Lung (tissue), 12 donors: ENCODE measurements around the gene KIZ. TPM values are rescaled to one million over a fixed set of nuclear protein-coding genes. Genes with fewer than 3 reads are reported as not detected.

Source experiments
- ATAC-seq: fragments of 200-7000 bp; cut with Tn5 transposase; one replicate; pipeline ENCODE4 v1.9.1; 2020; ENCODE audit warnings: moderate number of reproducible peaks; ENCODE audit not compliant: insufficient read depth, low FRiP score
- DNase-seq, 3 donors: peaks; one replicate each; pipeline ENCODE4 v3.0.0-alpha.2; 2013 to 2017
- H3K27ac ChIP-seq, 2 donors: one replicate each; pipeline ENCODE4 v1.5.1; 2013; ENCODE audit warnings: mild to moderate bottlenecking in 2 of 2, moderate library complexity in 2 of 2, control low read depth in 1 of 2, inconsistent platforms in 1 of 2, low read depth in 1 of 2, low read length in 1 of 2
- H3K27me3 ChIP-seq, 3 donors: one replicate each; pipeline ENCODE4 v1.5.1; 2013; ENCODE audit warnings: low read length in 2 of 3; ENCODE audit not compliant: control insufficient read depth in 3 of 3, insufficient read depth in 3 of 3
- H3K36me3 ChIP-seq, 4 donors: one replicate each; pipeline ENCODE4 v1.5.1; 2013; ENCODE audit warnings: low read length in 4 of 4, mild to moderate bottlenecking in 1 of 4, moderate library complexity in 1 of 4; ENCODE audit not compliant: control insufficient read depth in 4 of 4, insufficient read depth in 4 of 4
- H3K4me1 ChIP-seq, 5 donors: one replicate each; pipeline ENCODE4 v1.5.1; 2013; ENCODE audit warnings: low read length in 5 of 5, mild to moderate bottlenecking in 2 of 5, moderate library complexity in 1 of 5; ENCODE audit not compliant: control insufficient read depth in 5 of 5, insufficient read depth in 5 of 5
- H3K4me3 ChIP-seq: one replicate; pipeline ENCODE4 v1.5.1; 2013; ENCODE audit warnings: mild to moderate bottlenecking, control low read depth, moderate library complexity
- H3K9ac ChIP-seq, 2 donors: one replicate each; pipeline ENCODE4 v1.5.1; 2013; ENCODE audit warnings: low read length in 2 of 2, control low read depth in 1 of 2; ENCODE audit not compliant: insufficient read depth in 1 of 2
- H3K9me3 ChIP-seq, 4 donors: one replicate each; pipeline ENCODE4 v1.5.1; 2013; ENCODE audit warnings: low read length in 3 of 4, mild to moderate bottlenecking in 1 of 4, moderate library complexity in 1 of 4; ENCODE audit not compliant: control insufficient read depth in 4 of 4, insufficient read depth in 3 of 4
- WGBS, 2 donors: extraction: QIAGEN DNeasy Blood & Tissue Kit; methylation state at CpG; one replicate each; pipeline ENCODE4 v1.1.7; 2013; 5-methylcytosine and 5-hydroxymethylcytosine counted together
- polyA plus RNA-seq, 2 donors: library from polyadenylated mRNA; stranded (reverse); fragments of 200-250 nt; gene quantifications; one replicate each; pipeline ENCODE4 v1.2.1, GENCODE V29; 2013
- total RNA-seq, 2 donors: library from RNA; depleted of rRNA in 1 of 2; stranded (reverse); fragments of >200 nt in 1 of 2; gene quantifications; one replicate each; pipeline ENCODE4 v1.2.1, GENCODE V29; 2014 to 2021
- TF ChIP-seq, protein P1 (sequence below): IDR thresholded peaks from 2 replicates; pipeline ENCODE4 v1.5.1; 2012; ENCODE audit warnings: mild to moderate bottlenecking; ENCODE audit errors: control extremely low read depth, extremely low read depth
- donor health status: control.
- donor health status: control.
- donor health status: Bipolar disorder and iron deficiency.
- donor health status: healthy.
- donor health status: DM: yes; HTN: yes; CAD: no.

Gene KIZ
- total and polyA plus RNA-seq, 4 donors, result 4.1 to 22.5 (median 9.1) TPM

DNA sequence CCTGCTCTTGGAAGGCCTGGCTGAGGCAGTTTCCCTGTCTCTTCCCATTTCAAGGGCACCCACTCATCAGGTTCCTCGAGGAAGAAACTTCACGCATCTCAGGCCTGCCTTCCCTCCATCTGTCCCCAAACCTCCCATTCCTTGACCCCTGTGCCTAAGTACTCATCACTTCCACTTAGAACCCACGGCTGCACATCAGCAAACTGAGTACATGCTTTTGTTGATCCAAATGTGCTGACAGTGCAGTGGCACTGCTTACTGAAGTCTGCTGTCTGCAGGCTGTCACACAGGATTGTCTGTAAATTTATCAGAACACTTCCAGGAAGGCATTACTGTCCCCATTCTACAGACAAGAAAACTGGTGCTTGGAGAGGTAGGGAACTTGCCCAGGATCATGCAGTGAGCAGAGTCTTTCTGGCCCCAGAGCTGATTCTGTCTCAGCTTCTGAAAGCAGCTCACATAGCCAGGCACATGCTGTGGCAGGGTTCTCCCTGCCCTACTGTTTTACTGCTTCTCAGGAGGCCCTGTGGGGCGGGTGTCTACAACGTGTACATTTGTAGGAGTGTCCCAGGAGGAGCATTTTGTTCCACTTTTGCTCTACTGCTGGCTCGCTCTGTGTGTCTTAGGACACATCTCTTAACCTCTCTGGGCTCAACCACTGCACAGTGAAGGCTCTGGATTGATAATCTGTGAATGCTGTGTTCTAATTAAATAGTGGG, 113.1 kb downstream of the KIZ start:
- DNase-seq (no peak), ATAC-seq (no peak)
- Histone ChIP-seq H3K27ac (no peak overlapping the region), H3K4me3 (no peak overlapping the region), H3K9me3 (no peaks in the 10 kb centered on the region), H3K9ac (no peak overlapping the region), H3K36me3 (peaks cover 0 to 9% (median 0%) of the 10 kb centered on the region in 4 donors), H3K4me1 (peaks cover 0 to 11% (median 0%) of the 10 kb centered on the region in 5 donors), H3K27me3 (no peaks in the 10 kb centered on the region)
- TF ChIP-seq, protein P1, sequence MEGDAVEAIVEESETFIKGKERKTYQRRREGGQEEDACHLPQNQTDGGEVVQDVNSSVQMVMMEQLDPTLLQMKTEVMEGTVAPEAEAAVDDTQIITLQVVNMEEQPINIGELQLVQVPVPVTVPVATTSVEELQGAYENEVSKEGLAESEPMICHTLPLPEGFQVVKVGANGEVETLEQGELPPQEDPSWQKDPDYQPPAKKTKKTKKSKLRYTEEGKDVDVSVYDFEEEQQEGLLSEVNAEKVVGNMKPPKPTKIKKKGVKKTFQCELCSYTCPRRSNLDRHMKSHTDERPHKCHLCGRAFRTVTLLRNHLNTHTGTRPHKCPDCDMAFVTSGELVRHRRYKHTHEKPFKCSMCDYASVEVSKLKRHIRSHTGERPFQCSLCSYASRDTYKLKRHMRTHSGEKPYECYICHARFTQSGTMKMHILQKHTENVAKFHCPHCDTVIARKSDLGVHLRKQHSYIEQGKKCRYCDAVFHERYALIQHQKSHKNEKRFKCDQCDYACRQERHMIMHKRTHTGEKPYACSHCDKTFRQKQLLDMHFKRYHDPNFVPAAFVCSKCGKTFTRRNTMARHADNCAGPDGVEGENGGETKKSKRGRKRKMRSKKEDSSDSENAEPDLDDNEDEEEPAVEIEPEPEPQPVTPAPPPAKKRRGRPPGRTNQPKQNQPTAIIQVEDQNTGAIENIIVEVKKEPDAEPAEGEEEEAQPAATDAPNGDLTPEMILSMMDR, result no peak
- 89 to 95% methylated on average over 6 of the region's 6 CpGs for WGBS, 2 donors

- peaks cover 0 to 7% (median 0%) of the 10 kb centered on the region in 5 donors for H3K4me1 ChIP-seq
- no peak overlapping the region for H3K4me3 ChIP-seq
- peaks cover 0 to under 1% (median 0%) of the 10 kb centered on the region in 4 donors for H3K9me3 ChIP-seq
- no peak overlapping the region for H3K9ac ChIP-seq
- no peak for ATAC-seq
- H3K27me3 ChIP-seq, result no peaks in the 10 kb centered on the region
- WGBS, 2 donors, result 91 to 93% methylated on average over 9 of the region's 9 CpGs
- no peak for DNase-seq
- TF ChIP-seq, protein P1, result no peak
- no peak overlapping the region for H3K27ac ChIP-seq
- peaks cover 0 to 16% (median 0%) of the 10 kb centered on the region in 4 donors for H3K36me3 ChIP-seq
These were observed 114.5 kb downstream of the KIZ start for GRCh38 chr20:21240394-21240793.

- Histone ChIP-seq H3K4me3 (no peak overlapping the region), H3K4me1 (no peaks in the 10 kb centered on the region), H3K9ac (no peak overlapping the region), H3K27me3 (no peaks in the 10 kb centered on the region), H3K9me3 (peaks cover 0 to 2% (median 0%) of the 10 kb centered on the region in 4 donors), H3K27ac (no peak overlapping the region), H3K36me3 (peaks cover 0 to 18% (median 0%) of the 10 kb centered on the region in 4 donors)
- DNase-seq (no peak), ATAC-seq (no peak)
- 70 to 72% methylated on average over 7 of the region's 7 CpGs for WGBS, 2 donors
- TF ChIP-seq, protein P1, result no peak
These were observed 115.5 kb downstream of the KIZ start for GRCh38 chr20:21241406-21241805.
